A673 (cell line): Measurements from ENCODE around the gene SEMA4D. TPM values are rescaled to one million over a fixed set of nuclear protein-coding genes. Genes with fewer than 3 reads are reported as not detected.
A peak's percentile ranks its signal among the peaks of the same experiment; 100 is the strongest.

Source experiments
- BruUV-seq: library from RNA; stranded (reverse); fragments of 400-500 nt; replicated peaks from 2 replicates; lab custom pipeline; 2021; lab: Mats Ljungman, UMichigan
- CTCF ChIA-PET: fragments of 300-600 bp; sonication (Branson Sonifier 250); formaldehyde crosslinking; loops from one replicate; lab custom pipeline; 2022; ENCODE audit warnings: antibody characterized with exemption; lab: Charles Lee
- POLR2A ChIA-PET: fragments of 300-600 bp; sonication (Branson Sonifier 250); formaldehyde crosslinking; loops from one replicate; lab custom pipeline; 2022; ENCODE audit warnings: antibody characterized with exemption; ENCODE audit not compliant: low non-redundant PET; lab: Charles Lee
- DNase-seq: peaks from one replicate; pipeline ENCODE4 v3.0.0-alpha.2; 2015; ENCODE audit warnings: low spot score
- H3K27ac ChIP-seq: fragments of 200-600 bp; sonication (generic); 2 replicates; pipeline ENCODE4 v1.5.1; 2016; ENCODE audit warnings: mixed run types, low read depth, mild to moderate bottlenecking, mixed read lengths, antibody characterized with exemption, low read length; ENCODE audit not compliant: poor library complexity, severe bottlenecking
- H3K27me3 ChIP-seq: fragments of 200-600 bp; sonication (generic); replicated peaks from 2 replicates; pipeline ENCODE4 v1.6.1; 2017; ENCODE audit warnings: mixed run types, low read depth, mild to moderate bottlenecking, mixed read lengths, antibody characterized with exemption, low read length; ENCODE audit not compliant: insufficient read depth, poor library complexity
- H3K36me3 ChIP-seq: fragments of 200-600 bp; sonication (generic); 2 replicates; pipeline ENCODE4 v1.6.1; 2016; ENCODE audit warnings: mixed run types, mild to moderate bottlenecking, mixed read lengths, antibody characterized with exemption, low read length; ENCODE audit not compliant: insufficient read depth, poor library complexity, severe bottlenecking
- H3K4me1 ChIP-seq: fragments of 200-600 bp; sonication (generic); 2 replicates; pipeline ENCODE4 v1.6.1; 2017; ENCODE audit warnings: mixed run types, mild to moderate bottlenecking, mixed read lengths, antibody characterized with exemption, low read length; ENCODE audit not compliant: insufficient read depth, poor library complexity, severe bottlenecking
- H3K4me3 ChIP-seq: fragments of 200-600 bp; sonication (generic); 2 replicates; pipeline ENCODE4 v1.5.1; 2016; ENCODE audit warnings: low read depth, mixed run types, mild to moderate bottlenecking, mixed read lengths, low read length; ENCODE audit not compliant: poor library complexity, severe bottlenecking
- H3K9me3 ChIP-seq: fragments of 200-600 bp; sonication (generic); 2 replicates; pipeline ENCODE4 v1.6.1; 2016; ENCODE audit warnings: mixed run types, low read depth, mild to moderate bottlenecking, mixed read lengths, antibody characterized with exemption, low read length; ENCODE audit not compliant: poor library complexity, severe bottlenecking
- CTCF ChIP-seq: fragments of 300-800, 200-600 bp; sonication (generic); conservative IDR thresholded peaks from 2 replicates; pipeline ENCODE4 v1.5.1; 2017; ENCODE audit warnings: low read depth, mild to moderate bottlenecking, antibody characterized with exemption, low read length, moderate library complexity, mixed read lengths
- EZH2 ChIP-seq: fragments of 200-600 bp; sonication (generic); IDR thresholded peaks from 2 replicates; pipeline ENCODE4 v1.6.1; 2017; ENCODE audit warnings: borderline replicate concordance, low read depth, mild to moderate bottlenecking, mixed read lengths, antibody characterized with exemption, low read length; ENCODE audit not compliant: poor library complexity, severe bottlenecking
- intact Hi-C: fragments of 100-400 bp; cut with micrococcal nuclease; formaldehyde crosslinking; loops from one replicate; pipeline ENCODE4 v1.10.0; 2022; ENCODE audit not compliant: unreplicated experiment
- total RNA-seq: library from RNA; stranded (reverse); gene quantifications from 2 replicates; pipeline ENCODE4 v1.2.3, GENCODE V29; 2021

SEMA4D gene
- total RNA-seq, 1 experiment from 2014 or later = 14.2 TPM

- no peaks in the 10 kb centered on the region for H3K9me3 ChIP-seq
- H3K27ac ChIP-seq = peak overlapping the region; percentile 99
- H3K27me3 ChIP-seq = no peaks in the 10 kb centered on the region
- H3K36me3 ChIP-seq = peaks cover 44% of the 10 kb centered on the region
- ChIA-PET POLR2A (no interaction called here), CTCF (interaction anchor here (0.7 to 1.0 kb wide), 2 partner anchors 229 to 1962 kb away, joined by 3 read pairs; no protein-coding TSS in a partner anchor)
- peaks cover 31% of the 10 kb centered on the region for H3K4me1 ChIP-seq
- DNase-seq = peak; percentile 24
- BruUV-seq = TSS peak; percentile 24
- TF ChIP-seq CTCF (no peak), EZH2 (no peak)
- intact Hi-C loops = no loop called here
- H3K4me3 ChIP-seq = peak overlapping the region; percentile 63
Observed at GRCh38 chr9:89319015-89319905, 178.7 kb downstream of the SEMA4D start.

- CTCF ChIA-PET = interaction anchor here (0.6 to 0.7 kb wide), 2 partner anchors 231 to 1961 kb away, joined by 3 to 6 read pairs; no protein-coding TSS in a partner anchor
- Histone ChIP-seq H3K27ac (peak within 1 kb of the TSS; percentile 99), H3K4me3 (peak within 1 kb of the TSS; percentile 63), H3K27me3 (no peaks in the 10 kb centered on the region), H3K4me1 (peaks cover 31% of the 10 kb centered on the region), H3K36me3 (peaks cover 49% of the 10 kb centered on the region), H3K9me3 (no peaks in the 10 kb centered on the region)
- POLR2A ChIA-PET = no interaction called here
- peak; percentile 83 for TF ChIP-seq CTCF
- TF ChIP-seq EZH2 = no peak
- BruUV-seq = no TSS peak
- intact Hi-C loops = loop anchor here (1.0 kb wide), 1 partner anchor 231 kb away; no protein-coding TSS in a partner anchor
- peak; percentile 98 for DNase-seq
Observed at GRCh38 chr9:89318123-89319014, 179.5 kb downstream of the SEMA4D start, which contains the start of gene SECISBP2. SECISBP2 (plus strand) TSS chr9:89318500; CDS start chr9:89318577, 77 bp downstream.

- Histone ChIP-seq H3K27ac (peak overlapping the region; percentile 99), H3K4me1 (peaks cover 31% of the 10 kb centered on the region), H3K9me3 (no peaks in the 10 kb centered on the region), H3K4me3 (no peak overlapping the region), H3K36me3 (peaks cover 59% of the 10 kb centered on the region), H3K27me3 (no peaks in the 10 kb centered on the region)
- no TSS peak for BruUV-seq
- no peak for DNase-seq
- CTCF ChIA-PET = no interaction called here
- no peak for TF ChIP-seq CTCF
- no peak for TF ChIP-seq EZH2
- intact Hi-C loops = no loop called here
- POLR2A ChIA-PET = interaction anchor here (0.6 kb wide), 1 partner anchor 244 kb away, joined by 3 read pairs; no protein-coding TSS in a partner anchor
Observed at GRCh38 chr9:89317282-89317681, 180.6 kb downstream of the SEMA4D start.
